ENCODE results near the gene NDOR1. TPM values are rescaled to one million over a fixed set of nuclear protein-coding genes. Genes with fewer than 3 reads are reported as not detected.

NDOR1 gene
- total and polyA plus RNA-seq, 7 donors: 1.5 to 6.3 (median 4.3) TPM

GRCh38 chr9:137186385-137186784 lies 19.1 kb upstream of the NDOR1 start:
- Histone ChIP-seq H3K27me3 (ENCODE audit: insufficient read depth in 3 of 3, low read length in 2 of 3) (no peaks in the 10 kb centered on the region), H3K27ac (no peak overlapping the region), H3K36me3 (ENCODE audit: insufficient read depth in 1 of 2, low read depth in 1 of 2) (peaks cover 1 to 67% of the 10 kb centered on the region in 2 donors), H3K9me3 (no peaks in the 10 kb centered on the region), H3K4me3 (peak overlapping the region; percentile 93), H3K4me1 (peaks cover 43% of the 10 kb centered on the region)
- WGBS, 3 donors: 53 to 64% (median 59%) methylated on average over 5 to 6 of the region's 6 CpGs
- no peak for TF ChIP-seq CTCF (IDR thresholded peaks at IDR 0.05)
- intact Hi-C loops (cut with DNase I): loop anchor here in 1 of 2 donors (5.0 kb wide), 1 partner anchor 41 kb away; the partner anchor contains the start of genes CYSRT1 and RNF224
- DNase-seq: no peak
- ATAC-seq: no peak

- 76 to 85% (median 80%) methylated on average over 15 of the region's 15 CpGs for WGBS, 3 donors
- intact Hi-C loops (cut with DNase I): loop anchor here in 1 of 2 donors (5.0 kb wide), 1 partner anchor 40 kb away; the partner anchor contains the start of genes CYSRT1 and RNF224
- ATAC-seq: no peak
- Histone ChIP-seq H3K4me1 (peaks cover 43% of the 10 kb centered on the region), H3K9me3 (no peaks in the 10 kb centered on the region), H3K36me3 (ENCODE audit: insufficient read depth in 1 of 2, low read depth in 1 of 2) (peaks cover 3 to 67% of the 10 kb centered on the region in 2 donors), H3K4me3 (peak overlapping the region; percentile 93), H3K27me3 (ENCODE audit: insufficient read depth in 3 of 3, low read length in 2 of 3) (no peaks in the 10 kb centered on the region), H3K27ac (no peak overlapping the region)
- no peak for DNase-seq
- TF ChIP-seq CTCF (IDR thresholded peaks at IDR 0.05): no peak
Observed at GRCh38 chr9:137187386-137187785, 18.1 kb upstream of the NDOR1 start.

GRCh38 chr9:137188086-137188489 lies 17.4 kb upstream of the NDOR1 start:
- Histone ChIP-seq H3K4me1 (peaks cover 43% of the 10 kb centered on the region), H3K36me3 (ENCODE audit: insufficient read depth in 1 of 2, low read depth in 1 of 2) (peaks cover 3 to 59% of the 10 kb centered on the region in 2 donors), H3K27me3 (ENCODE audit: insufficient read depth in 3 of 3, low read length in 2 of 3) (no peaks in the 10 kb centered on the region), H3K4me3 (peak overlapping the region; percentile 93), H3K27ac (peak overlapping the region; percentile 97), H3K9me3 (no peaks in the 10 kb centered on the region)
- WGBS, 3 donors: 0 to 1% (median 0%) methylated on average over 27 to 31 of the region's 31 CpGs
- DNase-seq (no peak), ATAC-seq (peak in 1 of 4 donors; percentile 32)
- intact Hi-C loops (cut with DNase I): loop anchor here (1.0 to 5.0 kb wide), 3 partner anchors 17 to 39 kb away; partner anchors contain the start of genes CYSRT1 (in 1 of the 2), NDOR1 (in 1 of the 2), RNF208 (in 1 of the 2) and RNF224 (in 1 of the 2)
- no peak for TF ChIP-seq CTCF (IDR thresholded peaks at IDR 0.05)

- H3K4me1 ChIP-seq: peaks cover 43% of the 10 kb centered on the region
- H3K9me3 ChIP-seq: no peaks in the 10 kb centered on the region
- ATAC-seq (peak; percentile 93 to 95 (median 94)), DNase-seq (peak; percentile 92 to 97)
- H3K27me3 ChIP-seq (ENCODE audit: insufficient read depth in 3 of 3, low read length in 2 of 3): no peaks in the 10 kb centered on the region
- peaks cover 3 to 53% of the 10 kb centered on the region in 2 donors for H3K36me3 ChIP-seq (ENCODE audit: insufficient read depth in 1 of 2, low read depth in 1 of 2)
- WGBS, 3 donors: 0% methylated on average over 68 to 98 of the region's 98 CpGs
- peak; percentile 12 for TF ChIP-seq CTCF (IDR thresholded peaks at IDR 0.05)
- intact Hi-C loops (cut with DNase I): loop anchor here (1.0 to 5.0 kb wide), 3 partner anchors 17 to 39 kb away; partner anchors contain the start of genes CYSRT1 (in 1 of the 2), NDOR1 (in 1 of the 2), RNF208 (in 1 of the 2) and RNF224 (in 1 of the 2)
- peak within 1 kb of the TSS; percentile 97 for H3K27ac ChIP-seq
- H3K4me3 ChIP-seq: peak within 1 kb of the TSS; percentile 93
Observed at GRCh38 chr9:137188490-137189296, 16.8 kb upstream of the NDOR1 start, which contains the start of the genes ANAPC2 and SSNA1. ANAPC2 (minus strand) TSS chr9:137188560; CDS start chr9:137188532, 28 bp downstream. SSNA1 (plus strand) TSS chr9:137188676; CDS start chr9:137188727, 51 bp downstream.
